SU-DHL-6 (cell line): ENCODE data around the gene EIF2AK3.
A peak's percentile ranks its signal among the peaks of the same experiment; 100 is the strongest.

ENCODE experiments used
- H2AFZ ChIP-seq: fragments of 200-600 bp; sonication (generic); 2 replicates; pipeline ENCODE4 v1.6.1; 2014; ENCODE audit warnings: low read depth, mild to moderate bottlenecking, moderate library complexity, mixed read lengths, antibody characterized with exemption, low read length; ENCODE audit not compliant: severe bottlenecking
- H3F3A ChIP-seq: fragments of 200-600 bp; shearing (Covaris generic); 2 replicates; pipeline ENCODE4 v1.6.0; 2016; ENCODE audit warnings: antibody characterized with exemption, mild to moderate bottlenecking; ENCODE audit not compliant: insufficient read depth
- H3K27ac ChIP-seq: fragments of 200-600 bp; sonication (generic); 2 replicates; pipeline ENCODE4 v1.5.1; 2016; ENCODE audit warnings: low read depth, mild to moderate bottlenecking, low read length, moderate library complexity, mixed read lengths
- H3K27me3 ChIP-seq: fragments of 200-600 bp; sonication (generic), shearing (Covaris generic); 2 replicates; pipeline ENCODE4 v1.6.0; 2014; ENCODE audit warnings: mild to moderate bottlenecking, low read length
- H3K36me3 ChIP-seq: fragments of 200-600 bp; sonication (generic); 2 replicates; pipeline ENCODE4 v1.6.1; 2014; ENCODE audit warnings: mild to moderate bottlenecking, low read length, mixed read lengths
- H3K4me2 ChIP-seq: fragments of 300-600, 200-600 bp; shearing (Covaris generic), sonication (generic); 2 replicates; pipeline ENCODE4 v1.6.0; 2014; ENCODE audit warnings: low read length, low read depth, mild to moderate bottlenecking; ENCODE audit not compliant: poor library complexity, severe bottlenecking
- H3K4me3 ChIP-seq: fragments of 200-600 bp; sonication (generic); 2 replicates; pipeline ENCODE4 v1.5.1; 2014; ENCODE audit warnings: antibody characterized with exemption, low read length, mild to moderate bottlenecking, mixed read lengths; ENCODE audit not compliant: insufficient read depth, poor library complexity, severe bottlenecking
- H3K79me2 ChIP-seq: fragments of 200-600 bp; sonication (generic); 2 replicates; pipeline ENCODE4 v1.6.1; 2014; ENCODE audit warnings: mild to moderate bottlenecking, low read length, moderate library complexity; ENCODE audit not compliant: insufficient read depth
- H3K9ac ChIP-seq: fragments of 200-600 bp; sonication (generic); 2 replicates; pipeline ENCODE4 v1.7.0; 2014; ENCODE audit warnings: mild to moderate bottlenecking, low read length
- H3K9me2 ChIP-seq: fragments of 200-600 bp; sonication (generic); replicated peaks from 2 replicates; pipeline ENCODE4 v1.6.1; 2014; ENCODE audit warnings: low read length; ENCODE audit not compliant: insufficient read depth
- H3K9me3 ChIP-seq: fragments of 200-600 bp; sonication (generic); 2 replicates; pipeline ENCODE4 v1.6.1; 2014; ENCODE audit warnings: low read length, mixed read lengths; ENCODE audit not compliant: insufficient read depth
- H4K20me1 ChIP-seq: fragments of 200-600 bp; sonication (generic); 2 replicates; pipeline ENCODE4 v1.6.1; 2014; ENCODE audit warnings: low read depth, mild to moderate bottlenecking, antibody characterized with exemption, low read length, moderate library complexity, mixed read lengths
- CTCF ChIP-seq: fragments of 200-600 bp; sonication (generic); IDR thresholded peaks from one replicate; pipeline ENCODE4 v1.5.1; 2017; ENCODE audit warnings: antibody characterized with exemption, mild to moderate bottlenecking, low read length, moderate library complexity; ENCODE audit not compliant: insufficient read depth, poor library complexity, severe bottlenecking
- EZH2phosphoT487 ChIP-seq: fragments of 200-600 bp; sonication (generic), shearing (Covaris generic); conservative IDR thresholded peaks from 2 replicates; pipeline ENCODE4 v1.6.1; 2018; ENCODE audit warnings: mild to moderate bottlenecking, antibody characterized with exemption, low read length, moderate library complexity, mixed read lengths

EIF2AK3 gene

GRCh38 chr2:88627055-88627855, at the start of gene EIF2AK3:
TSS of gene EIF2AK3 (minus strand) at chr2:88627464. CDS start at chr2:88627274, 190 bp downstream.
- no peaks in the 10 kb centered on the region for H3K9me2 ChIP-seq
- H3K4me2 ChIP-seq = peak within 1 kb of the TSS; percentile 88
- TF ChIP-seq CTCF = no peak
- no peak for TF ChIP-seq EZH2phosphoT487
- peak within 1 kb of the TSS; percentile 81 for H3K27ac ChIP-seq
- peaks cover 3% of the 10 kb centered on the region; the same call in 1 of the 2 replicates for H4K20me1 ChIP-seq
- peak within 1 kb of the TSS; percentile 42 for H2AFZ ChIP-seq
- no peaks in the 10 kb centered on the region for H3K27me3 ChIP-seq
- H3K4me3 ChIP-seq = peak within 1 kb of the TSS; percentile 91
- H3K79me2 ChIP-seq = peaks cover 53% of the 10 kb centered on the region
- peaks cover 4% of the 10 kb centered on the region; the same call in 1 of the 2 replicates for H3K36me3 ChIP-seq
- H3K9ac ChIP-seq = peak within 1 kb of the TSS; percentile 90
- H3K9me3 ChIP-seq = no peaks in the 10 kb centered on the region
- H3F3A ChIP-seq = peaks cover 11% of the 10 kb centered on the region; the same call in 1 of the 2 replicates

- no peak overlapping the region for H3K4me3 ChIP-seq
- no peaks in the 10 kb centered on the region for H3K79me2 ChIP-seq
- H3K9me2 ChIP-seq = no peaks in the 10 kb centered on the region
- TF ChIP-seq EZH2phosphoT487 = no peak
- no peak for TF ChIP-seq CTCF
- H2AFZ ChIP-seq = no peak overlapping the region
- no peaks in the 10 kb centered on the region for H3K9me3 ChIP-seq
- H3K9ac ChIP-seq = no peak overlapping the region
- no peaks in the 10 kb centered on the region for H3F3A ChIP-seq
- H3K27ac ChIP-seq = no peak overlapping the region
- no peaks in the 10 kb centered on the region for H3K36me3 ChIP-seq
- no peaks in the 10 kb centered on the region for H3K27me3 ChIP-seq
- H3K4me2 ChIP-seq = no peak overlapping the region
- H4K20me1 ChIP-seq = no peaks in the 10 kb centered on the region
Measured at GRCh38 chr2:88673363-88673762, 46.1 kb upstream of the EIF2AK3 start.

GRCh38 chr2:88671786-88672427, 44.6 kb upstream of the EIF2AK3 start:
- Histone ChIP-seq H3K79me2 (no peaks in the 10 kb centered on the region), H4K20me1 (no peaks in the 10 kb centered on the region), H3K4me2 (no peak overlapping the region), H2AFZ (no peak overlapping the region), H3K4me3 (no peak overlapping the region), H3K27ac (no peak overlapping the region), H3K36me3 (no peaks in the 10 kb centered on the region), H3K9me2 (no peaks in the 10 kb centered on the region), H3K27me3 (no peaks in the 10 kb centered on the region), H3K9ac (no peak overlapping the region), H3K9me3 (no peaks in the 10 kb centered on the region), H3F3A (no peaks in the 10 kb centered on the region)
- TF ChIP-seq EZH2phosphoT487 (no peak), CTCF (peak; percentile 93)
